GM12891 (cell line): ENCODE results near the gene CH25H.

ENCODE experiments used
- PAX5 ChIP-seq: IDR thresholded peaks from 2 replicates; pipeline ENCODE4 v1.6.1; 2011; ENCODE audit warnings: low read length, moderate library complexity, mild to moderate bottlenecking; ENCODE audit not compliant: insufficient read depth, severe bottlenecking
- POLR2A ChIP-seq: IDR thresholded peaks from 2 replicates; pipeline ENCODE4 v1.6.1; 2011; ENCODE audit warnings: low read depth, low read length, control low read depth
- POLR2AphosphoS5 ChIP-seq: IDR thresholded peaks from 2 replicates; pipeline ENCODE4 v1.6.1; 2011; ENCODE audit warnings: low read depth, low read length, control low read depth
- TAF1 ChIP-seq: IDR thresholded peaks from 2 replicates; pipeline ENCODE4 v1.6.1; 2011; ENCODE audit warnings: low read depth, low read length, control low read depth

DNA sequence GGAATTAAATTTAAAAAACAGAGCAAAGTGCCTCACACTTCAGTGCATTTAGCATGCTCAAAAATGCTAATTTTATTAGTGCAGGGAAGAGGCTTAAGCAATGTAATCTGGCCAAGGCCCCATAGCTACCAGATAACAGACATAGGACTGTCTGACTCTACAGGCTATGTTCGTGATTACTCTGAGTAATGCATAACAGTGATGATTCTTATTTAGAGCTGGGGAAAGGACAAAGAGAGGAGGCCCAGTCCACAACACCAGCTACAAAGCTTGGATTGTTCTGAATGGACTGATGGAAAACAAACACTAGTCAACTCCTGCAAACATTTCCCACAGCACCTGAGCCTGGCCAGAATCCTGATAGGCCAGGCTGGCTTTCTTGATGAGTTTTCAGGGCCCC is 8.4 kb upstream of the CH25H start:
- no peak for TF ChIP-seq POLR2A
- no peak for TF ChIP-seq POLR2AphosphoS5
- TF ChIP-seq TAF1: no peak
- no peak for TF ChIP-seq PAX5
